Mesendoderm (in vitro differentiated cells): ENCODE measurements around the gene PCSK2.

ENCODE experiments used
- DNase-seq: peaks from one replicate; pipeline ENCODE4 v3.0.0; 2013
- H2AK5ac ChIP-seq: 2 replicates; pipeline ENCODE4 v1.6.1; 2013; ENCODE audit warnings: low read length, inconsistent platforms
- H2BK120ac ChIP-seq: 2 replicates; pipeline ENCODE4 v1.6.1; 2013; ENCODE audit warnings: low read depth, mild to moderate bottlenecking, low read length, moderate library complexity, mixed read lengths
- H2BK15ac ChIP-seq: replicated peaks from 2 replicates; pipeline ENCODE4 v1.6.1; 2013; ENCODE audit warnings: low read depth, mild to moderate bottlenecking, moderate library complexity
- H2BK5ac ChIP-seq: 2 replicates; pipeline ENCODE4 v1.6.1; 2013; ENCODE audit warnings: low read length, inconsistent platforms
- H3K18ac ChIP-seq: 2 replicates; pipeline ENCODE4 v1.6.1; 2013; ENCODE audit warnings: mild to moderate bottlenecking, low read length, mixed read lengths
- H3K23ac ChIP-seq: one replicate; pipeline ENCODE4 v1.6.1; 2013; ENCODE audit warnings: low read length
- H3K27ac ChIP-seq: 2 replicates; pipeline ENCODE4 v1.5.1; 2013; ENCODE audit warnings: low read depth, mild to moderate bottlenecking, inconsistent platforms, low read length, moderate library complexity
- H3K27me3 ChIP-seq: 2 replicates; pipeline ENCODE4 v1.6.1; 2013; ENCODE audit warnings: low read length, control low read depth, mild to moderate bottlenecking, inconsistent platforms; ENCODE audit not compliant: insufficient read depth, poor library complexity
- H3K36me3 ChIP-seq: 2 replicates; pipeline ENCODE4 v1.6.1; 2013; ENCODE audit warnings: low read length, inconsistent platforms; ENCODE audit not compliant: control insufficient read depth, insufficient read depth
- H3K4ac ChIP-seq: one replicate; pipeline ENCODE4 v1.6.1; 2013; ENCODE audit warnings: low read depth, mild to moderate bottlenecking, low read length, moderate library complexity
- H3K4me1 ChIP-seq: 2 replicates; pipeline ENCODE4 v1.6.1; 2013; ENCODE audit warnings: low read depth, low read length, inconsistent platforms; ENCODE audit not compliant: control insufficient read depth
- H3K4me2 ChIP-seq: 2 replicates; pipeline ENCODE4 v1.6.1; 2013; ENCODE audit warnings: low read length
- H3K4me3 ChIP-seq: 2 replicates; pipeline ENCODE4 v1.5.1; 2013; ENCODE audit warnings: mild to moderate bottlenecking, low read length
- H3K56ac ChIP-seq: one replicate; pipeline ENCODE4 v1.6.1; 2013; ENCODE audit warnings: low read length
- H3K79me1 ChIP-seq: 2 replicates; pipeline ENCODE4 v1.6.1; 2013; ENCODE audit warnings: low read length, inconsistent platforms
- H3K79me2 ChIP-seq: 2 replicates; pipeline ENCODE4 v1.6.1; 2013; ENCODE audit warnings: mild to moderate bottlenecking, low read length; ENCODE audit not compliant: control insufficient read depth, insufficient read depth
- H3K9ac ChIP-seq: 2 replicates; pipeline ENCODE4 v1.6.1; 2013; ENCODE audit warnings: low read length, inconsistent platforms
- H4K5ac ChIP-seq: one replicate; pipeline ENCODE4 v1.6.1; 2013; ENCODE audit warnings: low read length
- H4K8ac ChIP-seq: one replicate; pipeline ENCODE4 v1.6.1; 2013; ENCODE audit warnings: low read depth, mild to moderate bottlenecking, control low read depth, low read length, moderate library complexity
- WGBS: extraction: QIAGEN DNeasy Blood & Tissue Kit; methylation state at CpG from one replicate; pipeline ENCODE4 v1.1.7; 2013; ENCODE audit warnings: low lambda C conversion rate, missing lambda C conversion rate; ENCODE audit not compliant: insufficient coverage; ENCODE audit errors: extremely low coverage; 5-methylcytosine and 5-hydroxymethylcytosine counted together

PCSK2 gene

GRCh38 chr20:17437251-17437650 is 210.4 kb downstream of the PCSK2 start:
- H3K27ac ChIP-seq = no peak overlapping the region
- no peak overlapping the region for H3K9ac ChIP-seq
- H3K4me3 ChIP-seq = no peak overlapping the region
- H4K5ac ChIP-seq = no peak overlapping the region
- H2AK5ac ChIP-seq = no peak overlapping the region
- no peak overlapping the region for H3K4ac ChIP-seq
- H3K4me2 ChIP-seq = no peak overlapping the region
- H3K79me2 ChIP-seq = no peaks in the 10 kb centered on the region
- no peak overlapping the region for H3K23ac ChIP-seq
- H2BK5ac ChIP-seq = no peak overlapping the region
- no peaks in the 10 kb centered on the region for H3K4me1 ChIP-seq
- H3K79me1 ChIP-seq = no peaks in the 10 kb centered on the region
- H4K8ac ChIP-seq = no peak overlapping the region
- no CpG with 5 or more reads among the region's 8 CpGs for WGBS
- H3K18ac ChIP-seq = no peak overlapping the region
- no peaks in the 10 kb centered on the region for H3K36me3 ChIP-seq
- no peak overlapping the region for H2BK120ac ChIP-seq
- no peak for DNase-seq
- no peaks in the 10 kb centered on the region for H3K27me3 ChIP-seq
- H2BK15ac ChIP-seq = no peak overlapping the region
- no peak overlapping the region for H3K56ac ChIP-seq

GRCh38 chr20:17438436-17439039 is 211.7 kb downstream of the PCSK2 start:
- Histone ChIP-seq H3K56ac (no peak overlapping the region), H2AK5ac (no peak overlapping the region), H3K27me3 (no peaks in the 10 kb centered on the region), H2BK120ac (no peak overlapping the region), H3K27ac (no peak overlapping the region), H3K36me3 (no peaks in the 10 kb centered on the region), H3K79me2 (no peaks in the 10 kb centered on the region), H4K5ac (no peak overlapping the region), H3K23ac (no peak overlapping the region), H3K79me1 (no peaks in the 10 kb centered on the region), H3K4me3 (no peak overlapping the region), H2BK15ac (no peak overlapping the region), H3K9ac (no peak overlapping the region), H3K4ac (no peak overlapping the region), H3K18ac (no peak overlapping the region), H3K4me2 (no peak overlapping the region), H2BK5ac (no peak overlapping the region), H4K8ac (no peak overlapping the region), H3K4me1 (no peaks in the 10 kb centered on the region)
- WGBS = no CpG with 5 or more reads among the region's 9 CpGs
- peak; percentile 64 for DNase-seq

- no peak overlapping the region for H2AK5ac ChIP-seq
- no CpG with 5 or more reads among the region's 8 CpGs for WGBS
Measured at GRCh38 chr20:17439616-17440296, 212.9 kb downstream of the PCSK2 start.

GRCh38 chr20:17441745-17442144 is 214.9 kb downstream of the PCSK2 start:
- H2BK15ac ChIP-seq = no peak overlapping the region
- no peak overlapping the region for H3K56ac ChIP-seq
- H2BK5ac ChIP-seq = no peak overlapping the region
- no peak overlapping the region for H3K4ac ChIP-seq
- no peak overlapping the region for H3K4me3 ChIP-seq
- no CpG with 5 or more reads among the region's 1 CpG for WGBS
- no peak overlapping the region for H4K8ac ChIP-seq
- no peak for DNase-seq
- no peak overlapping the region for H2BK120ac ChIP-seq
- H3K27ac ChIP-seq = no peak overlapping the region
- no peak overlapping the region for H4K5ac ChIP-seq
- H3K79me1 ChIP-seq = no peaks in the 10 kb centered on the region
- no peak overlapping the region for H3K18ac ChIP-seq
- H2AK5ac ChIP-seq = no peak overlapping the region
- H3K4me1 ChIP-seq = no peaks in the 10 kb centered on the region
- H3K9ac ChIP-seq = no peak overlapping the region
- H3K4me2 ChIP-seq = no peak overlapping the region
- H3K23ac ChIP-seq = no peak overlapping the region
- H3K79me2 ChIP-seq = no peaks in the 10 kb centered on the region
- H3K27me3 ChIP-seq = no peaks in the 10 kb centered on the region
- no peaks in the 10 kb centered on the region for H3K36me3 ChIP-seq

More at GRCh38 chr20:17439616-17440296, 212.9 kb downstream of the PCSK2 start:
- H3K4me3 ChIP-seq = no peak overlapping the region
- H2BK15ac ChIP-seq = no peak overlapping the region
- no peaks in the 10 kb centered on the region for H3K79me2 ChIP-seq
- no peak overlapping the region for H3K56ac ChIP-seq
- peak; percentile 23 for DNase-seq
- no peaks in the 10 kb centered on the region for H3K79me1 ChIP-seq
- no peak overlapping the region for H4K5ac ChIP-seq
- H3K23ac ChIP-seq = no peak overlapping the region
- H3K4me2 ChIP-seq = no peak overlapping the region
- H3K27ac ChIP-seq = no peak overlapping the region
- no peaks in the 10 kb centered on the region for H3K4me1 ChIP-seq
- H3K9ac ChIP-seq = no peak overlapping the region
- H2BK120ac ChIP-seq = no peak overlapping the region
- H3K27me3 ChIP-seq = no peaks in the 10 kb centered on the region
- no peaks in the 10 kb centered on the region for H3K36me3 ChIP-seq
- H4K8ac ChIP-seq = no peak overlapping the region
- no peak overlapping the region for H3K4ac ChIP-seq
- H2BK5ac ChIP-seq = no peak overlapping the region
- H3K18ac ChIP-seq = no peak overlapping the region

GRCh38 chr20:17442588-17442987 is 215.7 kb downstream of the PCSK2 start:
- WGBS = no CpG with 5 or more reads among the region's 8 CpGs
- no peak overlapping the region for H3K18ac ChIP-seq
- no peaks in the 10 kb centered on the region for H3K4me1 ChIP-seq
- H3K23ac ChIP-seq = no peak overlapping the region
- H3K79me2 ChIP-seq = no peaks in the 10 kb centered on the region
- H3K56ac ChIP-seq = peak overlapping the region; percentile 18
- H3K27ac ChIP-seq = no peak overlapping the region
- H4K8ac ChIP-seq = no peak overlapping the region
- no peaks in the 10 kb centered on the region for H3K27me3 ChIP-seq
- no peak overlapping the region for H2BK15ac ChIP-seq
- H3K4me3 ChIP-seq = no peak overlapping the region
- DNase-seq = peak; percentile 74
- no peaks in the 10 kb centered on the region for H3K79me1 ChIP-seq
- H3K36me3 ChIP-seq = no peaks in the 10 kb centered on the region
- H2AK5ac ChIP-seq = no peak overlapping the region
- H3K4ac ChIP-seq = no peak overlapping the region
- no peak overlapping the region for H2BK120ac ChIP-seq
- no peak overlapping the region for H3K4me2 ChIP-seq
- no peak overlapping the region for H2BK5ac ChIP-seq
- no peak overlapping the region for H3K9ac ChIP-seq
- no peak overlapping the region for H4K5ac ChIP-seq
